HG02623 (cell line): ENCODE data around the gene CACNA2D3.

Experiments used
- ATAC-seq: cut with Tn5 transposase; IDR thresholded peaks from one replicate; pipeline ENCODE4 v1.9.1; 2021; ENCODE audit warnings: moderate library complexity; ENCODE audit not compliant: unreplicated experiment

CACNA2D3 gene

DNA sequence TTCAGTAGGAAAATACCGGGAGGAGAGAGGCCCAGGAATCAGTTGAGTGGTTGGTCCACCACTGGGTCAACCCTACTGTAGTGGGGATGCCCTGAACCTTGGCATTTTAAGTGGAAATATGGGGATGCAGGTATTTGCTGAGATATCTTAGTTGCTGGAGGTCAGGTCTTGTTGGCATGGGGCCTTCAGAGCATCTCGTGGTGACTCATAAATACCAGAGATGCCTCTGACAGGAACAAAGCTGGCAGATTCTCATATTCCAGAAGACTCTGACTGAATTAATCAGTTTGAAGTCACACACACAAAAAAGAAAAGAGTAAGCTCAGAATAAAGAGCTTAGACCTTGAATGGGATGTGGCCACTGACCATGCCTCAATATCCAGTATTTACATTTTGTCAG is 91.6 kb downstream of the CACNA2D3 start:
- ATAC-seq = no peak

DNA sequence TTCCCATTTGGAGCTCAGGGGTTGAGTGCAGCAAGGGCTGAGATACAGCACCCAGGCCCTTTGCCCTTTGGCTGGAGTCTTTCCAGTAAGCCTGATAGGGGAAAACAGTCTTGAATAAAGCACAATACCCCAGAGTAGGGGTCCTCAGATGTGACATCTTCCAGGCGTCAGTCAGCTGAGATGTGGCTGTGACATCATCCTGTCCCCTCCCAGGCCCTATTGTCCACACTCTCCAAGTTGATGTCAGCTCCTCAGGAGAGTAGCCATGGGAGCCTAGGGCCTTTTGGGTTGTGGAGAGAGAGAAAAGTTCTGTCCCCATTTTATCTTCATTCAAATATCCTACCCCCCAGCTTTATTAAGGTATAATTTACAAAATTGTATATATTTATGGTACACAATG is 92.5 kb downstream of the CACNA2D3 start:
- no peak for ATAC-seq

GRCh38 chr3:54215521-54215920 is 93.2 kb downstream of the CACNA2D3 start:
- no peak for ATAC-seq

GRCh38 chr3:54217828-54218227 is 95.5 kb downstream of the CACNA2D3 start:
- no peak for ATAC-seq

GRCh38 chr3:54222316-54222715 is 100.0 kb downstream of the CACNA2D3 start:
- ATAC-seq = no peak

DNA sequence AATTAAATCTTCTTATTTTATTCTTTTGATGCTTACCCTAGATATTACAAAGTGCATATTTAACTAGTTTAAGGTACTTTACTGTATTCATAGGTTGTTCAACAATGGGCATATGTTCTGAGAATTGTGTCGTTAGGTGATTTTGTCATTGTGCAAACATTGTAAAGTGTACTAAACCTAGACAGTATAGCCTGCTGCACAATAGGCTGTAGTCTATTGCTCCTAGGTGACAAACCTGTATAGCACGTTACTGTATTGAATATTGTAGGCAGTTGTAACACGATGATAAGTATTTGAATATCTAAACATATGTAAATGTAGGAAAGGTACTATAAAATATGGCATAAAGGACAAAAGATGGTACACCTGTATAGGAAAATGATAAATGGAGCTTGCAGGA is 100.7 kb downstream of the CACNA2D3 start:
- ATAC-seq = no peak

- ATAC-seq = no peak
Observed at GRCh38 chr3:54225841-54226528, 103.6 kb downstream of the CACNA2D3 start.

DNA sequence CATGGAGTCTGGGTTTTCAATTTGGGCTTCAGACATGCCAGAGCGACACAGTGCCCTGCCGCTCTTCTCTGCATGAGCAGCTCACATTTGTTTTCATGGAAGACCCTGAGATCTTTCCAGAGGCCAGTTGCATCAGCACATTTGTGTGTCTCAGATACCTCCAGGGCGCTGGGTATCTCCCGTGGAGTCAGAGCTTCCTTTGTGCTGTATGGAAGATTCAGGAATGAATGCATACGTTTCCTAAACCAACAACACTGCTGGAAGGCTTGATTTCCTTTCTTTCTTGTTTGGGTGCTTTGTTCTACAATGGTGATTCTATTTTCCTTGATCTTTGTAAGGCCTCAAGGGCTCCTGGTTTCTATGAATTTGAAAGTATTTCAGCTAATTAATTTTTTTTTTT is 106.5 kb downstream of the CACNA2D3 start:
- no peak for ATAC-seq

- ATAC-seq = no peak
Observed at GRCh38 chr3:54232618-54233017, 110.3 kb downstream of the CACNA2D3 start.

- no peak for ATAC-seq
Observed at GRCh38 chr3:54235998-54236397, 113.6 kb downstream of the CACNA2D3 start.

GRCh38 chr3:54237109-54237508 is 114.8 kb downstream of the CACNA2D3 start:
- ATAC-seq = no peak

DNA sequence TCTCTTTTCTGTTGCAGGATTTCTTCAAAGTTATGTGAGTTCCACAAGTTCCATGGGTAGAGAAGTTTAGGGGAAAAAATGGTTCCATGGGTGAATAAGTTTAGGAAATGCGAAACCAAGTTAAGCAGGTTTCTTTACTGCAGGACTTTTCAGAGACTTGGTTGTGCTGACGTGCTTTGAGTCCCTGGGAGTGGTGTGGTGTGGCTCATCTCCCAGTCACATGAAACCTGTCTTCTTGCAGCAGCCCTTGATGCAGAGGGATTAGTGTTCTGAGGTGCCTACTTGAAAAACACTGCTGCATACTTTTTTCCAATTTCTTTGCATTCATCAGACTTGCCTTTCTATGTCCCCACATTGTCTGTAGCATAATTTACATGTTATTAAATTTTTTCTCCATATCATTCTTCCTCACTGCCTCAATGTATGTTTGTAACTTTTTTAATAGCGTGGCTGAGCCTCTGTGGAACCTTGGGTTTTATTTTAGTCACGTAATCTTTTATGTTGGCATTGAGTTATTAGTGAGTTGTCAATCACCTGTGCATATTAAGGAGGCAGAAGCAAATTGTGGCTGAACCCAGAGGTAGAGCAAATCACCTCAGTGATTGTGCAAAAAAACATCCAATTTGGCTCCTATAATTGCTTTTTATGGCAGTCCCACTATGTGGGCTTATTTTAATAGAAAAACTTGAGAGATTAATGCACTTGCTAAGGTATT is 115.6 kb downstream of the CACNA2D3 start:
- no peak for ATAC-seq

DNA sequence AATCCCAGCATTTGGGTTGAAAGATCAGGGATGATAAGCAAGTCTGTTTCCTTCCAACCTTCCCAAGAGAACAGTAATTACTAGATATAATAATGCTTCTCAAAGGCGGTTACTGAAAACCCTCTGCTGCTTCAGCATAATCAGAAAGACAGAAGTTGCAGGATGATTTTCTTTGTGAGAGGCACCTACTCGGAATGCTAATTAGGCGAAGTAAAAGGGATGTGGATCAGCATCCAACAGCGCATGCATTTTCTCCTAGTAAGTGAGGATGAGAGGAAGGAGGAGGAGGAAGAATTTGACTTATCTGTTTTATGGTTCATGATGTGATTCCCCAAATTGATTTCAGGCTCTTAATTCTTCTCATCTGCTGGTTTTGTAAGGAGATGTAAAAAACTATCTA is 118.0 kb downstream of the CACNA2D3 start:
- ATAC-seq = no peak

GRCh38 chr3:54243056-54243931 is 120.9 kb downstream of the CACNA2D3 start:
- ATAC-seq = no peak

- ATAC-seq = no peak
Observed at GRCh38 chr3:54243960-54244682, 121.8 kb downstream of the CACNA2D3 start.

- ATAC-seq = no peak
Observed at GRCh38 chr3:54251705-54252104, 129.4 kb downstream of the CACNA2D3 start.

GRCh38 chr3:54257125-54257720 is 134.9 kb downstream of the CACNA2D3 start:
- no peak for ATAC-seq

DNA sequence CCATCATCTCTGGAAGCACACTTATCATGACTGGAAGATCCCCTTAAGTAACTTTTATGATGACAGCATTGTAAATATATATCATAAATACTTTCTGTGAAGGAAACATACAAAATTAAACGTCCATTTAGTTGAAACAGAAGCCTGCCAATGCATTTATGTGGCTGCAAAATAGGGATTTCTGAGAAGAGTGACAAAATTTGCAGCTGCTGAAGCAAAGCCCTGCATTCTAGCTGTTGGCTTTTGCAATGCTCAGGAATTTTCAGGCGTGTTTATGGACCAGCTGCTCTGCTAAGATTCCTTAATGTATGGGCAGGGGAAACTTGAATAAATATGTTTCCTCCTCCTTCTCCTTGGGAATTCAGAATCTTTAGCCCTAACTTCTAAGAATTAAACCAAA is 137.3 kb downstream of the CACNA2D3 start:
- no peak for ATAC-seq

GRCh38 chr3:54261141-54261540 is 138.8 kb downstream of the CACNA2D3 start:
- no peak for ATAC-seq

- no peak for ATAC-seq
Observed at GRCh38 chr3:54262541-54262940, 140.2 kb downstream of the CACNA2D3 start.

DNA sequence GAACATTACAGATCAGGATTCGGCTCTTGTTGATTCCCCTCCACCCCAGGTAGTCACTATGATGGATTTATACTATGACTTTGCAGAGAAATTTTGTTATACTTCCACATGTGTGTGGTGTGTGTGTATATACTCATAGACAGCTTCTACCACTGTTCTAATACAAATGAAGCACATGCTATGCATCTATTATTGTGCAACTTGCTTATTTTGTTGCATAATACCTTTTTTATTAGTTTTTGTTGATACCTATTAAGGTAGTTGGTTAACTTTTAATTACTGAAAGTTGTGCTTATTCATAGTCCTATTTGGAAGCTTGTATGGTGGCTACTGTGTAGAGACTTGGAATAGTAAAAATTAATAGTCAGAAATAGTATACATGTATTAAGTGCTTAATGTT is 140.6 kb downstream of the CACNA2D3 start:
- no peak for ATAC-seq
